Measurements from ENCODE around the gene HOXA3. TPM values are rescaled to one million over a fixed set of nuclear protein-coding genes. Genes with fewer than 3 reads are reported as not detected.

The HOXA3 gene
- total and polyA plus RNA-seq, 2 of the 13 experiments (the other 11 are each of a cell fraction or from before 2014, with no cell fraction given) = 2.9 to 4.6 TPM

DNA sequence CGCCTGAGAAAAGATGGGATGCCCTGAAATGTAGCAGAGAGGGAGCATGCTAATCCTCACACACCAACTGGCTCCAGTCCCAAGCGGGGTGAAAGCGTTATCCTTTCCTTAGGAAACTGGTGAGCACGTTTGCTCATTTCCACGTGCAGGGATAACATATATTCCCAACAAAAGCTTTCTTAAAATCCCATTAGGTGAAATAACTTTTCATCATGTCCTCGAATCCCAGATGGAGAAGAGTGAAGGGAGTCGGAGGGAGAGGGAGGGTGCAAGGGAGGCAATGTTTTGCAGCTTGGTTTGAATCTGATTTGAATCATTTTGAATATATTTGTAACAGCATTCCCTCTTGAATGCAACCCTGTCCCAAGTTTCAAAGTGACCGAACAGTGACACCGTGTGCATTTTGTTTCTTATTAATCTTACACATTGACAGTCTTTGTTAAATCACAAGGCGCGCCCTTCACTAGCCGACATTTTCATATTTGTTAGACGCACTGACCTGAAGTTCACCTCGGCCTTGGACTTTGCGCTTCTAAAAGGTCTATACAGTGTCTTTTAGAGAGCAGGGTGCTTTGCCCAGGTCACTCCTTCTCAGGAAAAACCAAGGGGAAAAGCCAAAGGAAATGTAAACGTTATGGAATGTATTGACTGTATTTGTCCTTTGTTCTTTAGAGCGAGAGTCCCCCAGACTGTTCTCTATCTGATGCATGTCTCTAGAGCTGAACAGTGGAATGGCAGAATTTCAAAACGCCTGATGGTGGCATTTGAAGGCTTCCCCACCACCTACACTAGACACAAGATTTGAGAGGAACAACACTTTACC, 18.8 kb downstream of the HOXA3 start (continued):
- TF ChIP-seq SMAD1 (CRISPR knock-in tag; IDR thresholded peaks at IDR 0.05; ENCODE audit: borderline replicate concordance, low read depth) (no peak), ZNF547 (CRISPR knock-in tag; IDR thresholded peaks at IDR 0.05) (0 out of 2 replicates have a peak, but pooled peaks have one; percentile 37), ZNF292 (CRISPR knock-in tag; IDR thresholded peaks at IDR 0.05; ENCODE audit: borderline replicate concordance, low read depth) (peak; percentile 65; the same call in 1 of the 2 replicates), CCAR2 (optimal IDR thresholded peaks at IDR 0.05; ENCODE audit: low read depth, low read length) (no peak), SAP130 (CRISPR knock-in tag; IDR thresholded peaks at IDR 0.05; ENCODE audit: low read depth) (peak; percentile 66), PAF1 (CRISPR knock-in tag; IDR thresholded peaks at IDR 0.05) (no peak), DPF2 (CRISPR knock-in tag; IDR thresholded peaks at IDR 0.05; ENCODE audit: borderline replicate concordance, low read depth) (no peak), CC2D1A (CRISPR knock-in tag; IDR thresholded peaks at IDR 0.05) (no peak), ZFY (CRISPR knock-in tag; IDR thresholded peaks at IDR 0.05) (no peak), TARDBP (CRISPR knock-in tag; IDR thresholded peaks at IDR 0.05) (peak; percentile 71; the same call in 1 of the 2 replicates), ZNF768 (CRISPR knock-in tag; IDR thresholded peaks at IDR 0.05) (no peak), TEAD3 (CRISPR knock-in tag; optimal IDR thresholded peaks at IDR 0.05; ENCODE audit: borderline replicate concordance) (peak; percentile 40)
- TF ChIP-seq, protein P1, sequence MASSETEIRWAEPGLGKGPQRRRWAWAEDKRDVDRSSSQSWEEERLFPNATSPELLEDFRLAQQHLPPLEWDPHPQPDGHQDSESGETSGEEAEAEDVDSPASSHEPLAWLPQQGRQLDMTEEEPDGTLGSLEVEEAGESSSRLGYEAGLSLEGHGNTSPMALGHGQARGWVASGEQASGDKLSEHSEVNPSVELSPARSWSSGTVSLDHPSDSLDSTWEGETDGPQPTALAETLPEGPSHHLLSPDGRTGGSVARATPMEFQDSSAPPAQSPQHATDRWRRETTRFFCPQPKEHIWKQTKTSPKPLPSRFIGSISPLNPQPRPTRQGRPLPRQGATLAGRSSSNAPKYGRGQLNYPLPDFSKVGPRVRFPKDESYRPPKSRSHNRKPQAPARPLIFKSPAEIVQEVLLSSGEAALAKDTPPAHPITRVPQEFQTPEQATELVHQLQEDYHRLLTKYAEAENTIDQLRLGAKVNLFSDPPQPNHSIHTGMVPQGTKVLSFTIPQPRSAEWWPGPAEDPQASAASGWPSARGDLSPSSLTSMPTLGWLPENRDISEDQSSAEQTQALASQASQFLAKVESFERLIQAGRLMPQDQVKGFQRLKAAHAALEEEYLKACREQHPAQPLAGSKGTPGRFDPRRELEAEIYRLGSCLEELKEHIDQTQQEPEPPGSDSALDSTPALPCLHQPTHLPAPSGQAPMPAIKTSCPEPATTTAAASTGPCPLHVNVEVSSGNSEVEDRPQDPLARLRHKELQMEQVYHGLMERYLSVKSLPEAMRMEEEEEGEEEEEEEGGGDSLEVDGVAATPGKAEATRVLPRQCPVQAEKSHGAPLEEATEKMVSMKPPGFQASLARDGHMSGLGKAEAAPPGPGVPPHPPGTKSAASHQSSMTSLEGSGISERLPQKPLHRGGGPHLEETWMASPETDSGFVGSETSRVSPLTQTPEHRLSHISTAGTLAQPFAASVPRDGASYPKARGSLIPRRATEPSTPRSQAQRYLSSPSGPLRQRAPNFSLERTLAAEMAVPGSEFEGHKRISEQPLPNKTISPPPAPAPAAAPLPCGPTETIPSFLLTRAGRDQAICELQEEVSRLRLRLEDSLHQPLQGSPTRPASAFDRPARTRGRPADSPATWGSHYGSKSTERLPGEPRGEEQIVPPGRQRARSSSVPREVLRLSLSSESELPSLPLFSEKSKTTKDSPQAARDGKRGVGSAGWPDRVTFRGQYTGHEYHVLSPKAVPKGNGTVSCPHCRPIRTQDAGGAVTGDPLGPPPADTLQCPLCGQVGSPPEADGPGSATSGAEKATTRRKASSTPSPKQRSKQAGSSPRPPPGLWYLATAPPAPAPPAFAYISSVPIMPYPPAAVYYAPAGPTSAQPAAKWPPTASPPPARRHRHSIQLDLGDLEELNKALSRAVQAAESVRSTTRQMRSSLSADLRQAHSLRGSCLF (CRISPR knock-in tag; IDR thresholded peaks at IDR 0.05; ENCODE audit: borderline replicate concordance) = no peak
- TF ChIP-seq, protein P2, sequence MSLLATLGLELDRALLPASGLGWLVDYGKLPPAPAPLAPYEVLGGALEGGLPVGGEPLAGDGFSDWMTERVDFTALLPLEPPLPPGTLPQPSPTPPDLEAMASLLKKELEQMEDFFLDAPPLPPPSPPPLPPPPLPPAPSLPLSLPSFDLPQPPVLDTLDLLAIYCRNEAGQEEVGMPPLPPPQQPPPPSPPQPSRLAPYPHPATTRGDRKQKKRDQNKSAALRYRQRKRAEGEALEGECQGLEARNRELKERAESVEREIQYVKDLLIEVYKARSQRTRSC (CRISPR knock-in tag; IDR thresholded peaks at IDR 0.05; ENCODE audit: low read depth) = no peak
- TF ChIP-seq, protein P3, sequence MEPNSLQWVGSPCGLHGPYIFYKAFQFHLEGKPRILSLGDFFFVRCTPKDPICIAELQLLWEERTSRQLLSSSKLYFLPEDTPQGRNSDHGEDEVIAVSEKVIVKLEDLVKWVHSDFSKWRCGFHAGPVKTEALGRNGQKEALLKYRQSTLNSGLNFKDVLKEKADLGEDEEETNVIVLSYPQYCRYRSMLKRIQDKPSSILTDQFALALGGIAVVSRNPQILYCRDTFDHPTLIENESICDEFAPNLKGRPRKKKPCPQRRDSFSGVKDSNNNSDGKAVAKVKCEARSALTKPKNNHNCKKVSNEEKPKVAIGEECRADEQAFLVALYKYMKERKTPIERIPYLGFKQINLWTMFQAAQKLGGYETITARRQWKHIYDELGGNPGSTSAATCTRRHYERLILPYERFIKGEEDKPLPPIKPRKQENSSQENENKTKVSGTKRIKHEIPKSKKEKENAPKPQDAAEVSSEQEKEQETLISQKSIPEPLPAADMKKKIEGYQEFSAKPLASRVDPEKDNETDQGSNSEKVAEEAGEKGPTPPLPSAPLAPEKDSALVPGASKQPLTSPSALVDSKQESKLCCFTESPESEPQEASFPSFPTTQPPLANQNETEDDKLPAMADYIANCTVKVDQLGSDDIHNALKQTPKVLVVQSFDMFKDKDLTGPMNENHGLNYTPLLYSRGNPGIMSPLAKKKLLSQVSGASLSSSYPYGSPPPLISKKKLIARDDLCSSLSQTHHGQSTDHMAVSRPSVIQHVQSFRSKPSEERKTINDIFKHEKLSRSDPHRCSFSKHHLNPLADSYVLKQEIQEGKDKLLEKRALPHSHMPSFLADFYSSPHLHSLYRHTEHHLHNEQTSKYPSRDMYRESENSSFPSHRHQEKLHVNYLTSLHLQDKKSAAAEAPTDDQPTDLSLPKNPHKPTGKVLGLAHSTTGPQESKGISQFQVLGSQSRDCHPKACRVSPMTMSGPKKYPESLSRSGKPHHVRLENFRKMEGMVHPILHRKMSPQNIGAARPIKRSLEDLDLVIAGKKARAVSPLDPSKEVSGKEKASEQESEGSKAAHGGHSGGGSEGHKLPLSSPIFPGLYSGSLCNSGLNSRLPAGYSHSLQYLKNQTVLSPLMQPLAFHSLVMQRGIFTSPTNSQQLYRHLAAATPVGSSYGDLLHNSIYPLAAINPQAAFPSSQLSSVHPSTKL (CRISPR knock-in tag; IDR thresholded peaks at IDR 0.05) = peak; percentile 92
- TF ChIP-seq, protein P4, sequence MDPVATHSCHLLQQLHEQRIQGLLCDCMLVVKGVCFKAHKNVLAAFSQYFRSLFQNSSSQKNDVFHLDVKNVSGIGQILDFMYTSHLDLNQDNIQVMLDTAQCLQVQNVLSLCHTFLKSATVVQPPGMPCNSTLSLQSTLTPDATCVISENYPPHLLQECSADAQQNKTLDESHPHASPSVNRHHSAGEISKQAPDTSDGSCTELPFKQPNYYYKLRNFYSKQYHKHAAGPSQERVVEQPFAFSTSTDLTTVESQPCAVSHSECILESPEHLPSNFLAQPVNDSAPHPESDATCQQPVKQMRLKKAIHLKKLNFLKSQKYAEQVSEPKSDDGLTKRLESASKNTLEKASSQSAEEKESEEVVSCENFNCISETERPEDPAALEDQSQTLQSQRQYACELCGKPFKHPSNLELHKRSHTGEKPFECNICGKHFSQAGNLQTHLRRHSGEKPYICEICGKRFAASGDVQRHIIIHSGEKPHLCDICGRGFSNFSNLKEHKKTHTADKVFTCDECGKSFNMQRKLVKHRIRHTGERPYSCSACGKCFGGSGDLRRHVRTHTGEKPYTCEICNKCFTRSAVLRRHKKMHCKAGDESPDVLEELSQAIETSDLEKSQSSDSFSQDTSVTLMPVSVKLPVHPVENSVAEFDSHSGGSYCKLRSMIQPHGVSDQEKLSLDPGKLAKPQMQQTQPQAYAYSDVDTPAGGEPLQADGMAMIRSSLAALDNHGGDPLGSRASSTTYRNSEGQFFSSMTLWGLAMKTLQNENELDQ (CRISPR knock-in tag; IDR thresholded peaks at IDR 0.05; ENCODE audit: borderline replicate concordance) = no peak

All from HepG2 (cell line).